GM12878 (cell line): ENCODE data around the gene CSH2. TPM values are rescaled to one million over a fixed set of nuclear protein-coding genes. Genes with fewer than 3 reads are reported as not detected.
"Not testable (repeated sequence)": the region's sequence is repeated elsewhere in the genome, so short reads cannot be mapped to it uniquely, and the experiment has no call there.

Source experiments
- ATAC-seq: fragments of 200-7000 bp; cut with Tn5 transposase; 3 replicates; pipeline ENCODE4 v1.9.1; 2020; ENCODE audit warnings: mild to moderate bottlenecking, moderate library complexity
- BruUV-seq: library from RNA; stranded (reverse); fragments of 400-500 nt; replicated peaks from 2 replicates; lab custom pipeline; 2021; lab: Mats Ljungman, UMichigan
- CTCF ChIA-PET: fragments of 300-600 bp; sonication (Branson Sonifier 250); formaldehyde crosslinking; extraction: SDS; loops from one replicate; lab custom pipeline; 2021; ENCODE audit warnings: inconsistent platforms; lab: Yijun Ruan, JAX
- POLR2A ChIA-PET: fragments of 350-600 bp; formaldehyde crosslinking; extraction: SDS; loops from one replicate; lab custom pipeline; 2021; ENCODE audit warnings: inconsistent platforms; lab: Charles Lee
- RAD21 ChIA-PET: fragments of 300-600 bp; sonication (Branson Sonifier 250); formaldehyde crosslinking; loops from one replicate; lab custom pipeline; 2023; ENCODE audit warnings: antibody characterized with exemption; ENCODE audit not compliant: unreplicated experiment; lab: Charles Lee
- SMC1A ChIA-PET: fragments of 300-600 bp; sonication (Branson Sonifier 250); formaldehyde crosslinking; loops from one replicate; lab custom pipeline; 2023; ENCODE audit not compliant: unreplicated experiment, uncharacterized antibody; lab: Charles Lee
- DNase-seq: peaks from one replicate; pipeline ENCODE4 v3.0.0-alpha.2; 2011; ENCODE audit warnings: low read depth, low spot score
- FAIRE-seq: peaks from 3 replicates; lab custom pipeline; 2011; peaks lifted over from hg19 to GRCh38; lab: Jason Lieb, UNC
- H2AFZ ChIP-seq: 2 replicates; pipeline ENCODE4 v1.6.0; 2011; ENCODE audit warnings: low read depth, low read length, control low read depth; ENCODE audit not compliant: control insufficient read depth
- H3K27ac ChIP-seq: 2 replicates; pipeline ENCODE4 v1.5.1; 2011; ENCODE audit warnings: control low read depth; ENCODE audit not compliant: control insufficient read depth, insufficient read depth
- H3K27me3 ChIP-seq, 2 experiments: replicated peaks in 1 of 2; 2 replicates each; pipeline versions ENCODE4 v1.6.0 to v1.6.1; 2011; ENCODE audit warnings: low read length in 1 of 2; ENCODE audit not compliant: control insufficient read depth in 2 of 2, insufficient read depth in 2 of 2
- H3K36me3 ChIP-seq, 2 experiments: 2 replicates each; pipeline ENCODE4 v1.5.1; 2011; ENCODE audit warnings: low read length in 1 of 2; ENCODE audit not compliant: control insufficient read depth in 2 of 2, insufficient read depth in 2 of 2
- H3K4me1 ChIP-seq: 2 replicates; pipeline ENCODE4 v1.6.1; 2011; ENCODE audit warnings: mild to moderate bottlenecking, low read length, moderate library complexity, mixed read lengths; ENCODE audit not compliant: control insufficient read depth, insufficient read depth
- H3K4me2 ChIP-seq: 2 replicates; pipeline ENCODE4 v1.6.0; 2011; ENCODE audit warnings: control low read depth; ENCODE audit not compliant: control insufficient read depth, insufficient read depth
- H3K4me3 ChIP-seq: fragments of 200-600 bp; sonication (generic); 2 replicates; pipeline ENCODE4 v1.5.1; 2016
- H3K79me2 ChIP-seq: 2 replicates; pipeline ENCODE4 v1.6.0; 2011; ENCODE audit warnings: low read length; ENCODE audit not compliant: control insufficient read depth, insufficient read depth
- H3K9ac ChIP-seq: 2 replicates; pipeline ENCODE4 v1.8.0; 2011; ENCODE audit warnings: low read length, control low read depth, mixed read lengths; ENCODE audit not compliant: control insufficient read depth, insufficient read depth
- H3K9me3 ChIP-seq: replicated peaks from 3 replicates; pipeline ENCODE4 v1.5.1; 2011; ENCODE audit warnings: mild to moderate bottlenecking, low read length; ENCODE audit not compliant: control insufficient read depth, insufficient read depth
- H4K20me1 ChIP-seq: 2 replicates; pipeline ENCODE4 v1.6.0; 2011; ENCODE audit not compliant: control insufficient read depth, insufficient read depth
- IKZF2 ChIP-seq, 2 experiments: fragments of 450-650 bp; IDR thresholded peaks; 2 replicates each; pipeline ENCODE4 v1.6.1; 2017; ENCODE audit warnings: mild to moderate bottlenecking in 2 of 2, moderate library complexity in 2 of 2
- KDM1A ChIP-seq: fragments of 200-600 bp; sonication (generic); IDR thresholded peaks from 2 replicates; pipeline ENCODE4 v1.6.1; 2016; ENCODE audit warnings: borderline replicate concordance
- MEF2B ChIP-seq: fragments of 450-650 bp; IDR thresholded peaks from 2 replicates; pipeline ENCODE4 v1.6.1; 2018; ENCODE audit warnings: mild to moderate bottlenecking, moderate library complexity; ENCODE audit not compliant: partially characterized antibody, poor library complexity, severe bottlenecking
- NBN ChIP-seq: fragments of 450-650 bp; IDR thresholded peaks from 2 replicates; pipeline ENCODE4 v1.6.1; 2016
- PML ChIP-seq: IDR thresholded peaks from 2 replicates; pipeline ENCODE4 v1.6.1; 2012; ENCODE audit warnings: low read length, inconsistent platforms
- POLR2A ChIP-seq: IDR thresholded peaks from 2 replicates; pipeline ENCODE4 v1.6.1; 2011; ENCODE audit warnings: low read depth, mild to moderate bottlenecking, low read length
- POLR2AphosphoS5 ChIP-seq: IDR thresholded peaks from 2 replicates; pipeline ENCODE4 v1.6.1; 2011; ENCODE audit warnings: mild to moderate bottlenecking, low read length, inconsistent platforms
- TAF1 ChIP-seq: IDR thresholded peaks from 2 replicates; pipeline ENCODE4 v1.6.1; 2011; ENCODE audit warnings: mild to moderate bottlenecking, low read depth, low read length, borderline replicate concordance
- TCF12 ChIP-seq: IDR thresholded peaks from 2 replicates; pipeline ENCODE4 v1.6.1; 2011; ENCODE audit warnings: low read depth, mild to moderate bottlenecking, low read length
- TCF3 ChIP-seq: IDR thresholded peaks from 2 replicates; pipeline ENCODE4 v1.6.1; 2012; ENCODE audit warnings: low read depth, mild to moderate bottlenecking, low read length, borderline replicate concordance; ENCODE audit not compliant: insufficient read depth
- ZNF24 ChIP-seq: fragments of 450-650 bp; IDR thresholded peaks from 2 replicates; pipeline ENCODE4 v1.6.1; 2017; ENCODE audit warnings: antibody characterized with exemption, mild to moderate bottlenecking
- ZNF384 ChIP-seq: IDR thresholded peaks from 2 replicates; pipeline ENCODE4 v1.6.1; 2012; ENCODE audit warnings: low read depth, mild to moderate bottlenecking, low read length, improper control_type of control experiment, borderline replicate concordance
- WGBS: methylation state at CpG from one replicate; pipeline ENCODE4 v1.1.6; 2016; ENCODE audit warnings: low lambda C conversion rate; ENCODE audit not compliant: insufficient replicate concordance, insufficient coverage; ENCODE audit errors: missing lambda C conversion rate; 5-methylcytosine and 5-hydroxymethylcytosine counted together
- in situ Hi-C: fragments of 300-500 bp; cut with MboI; formaldehyde crosslinking; loops from 9 replicates; pipeline ENCODE4 v1.14.3; 2018; ENCODE audit warnings: mixed read lengths
- intact Hi-C: fragments of 100-400 bp; cut with micrococcal nuclease; formaldehyde crosslinking; loops from one replicate; pipeline ENCODE4 v1.14.2; 2022; ENCODE audit not compliant: unreplicated experiment
- polyA plus RNA-seq, 11 experiments: library from polyadenylated mRNA; depleted of rRNA in 4 of 11; unstranded in 6 of 11; stranded (reverse) in 5 of 11; fragments of >200 nt; fragmentation: Nextera tagmentation in 4 of 11; fragmentation: Illumina TruSeq in 1 of 11; extraction: Ambion mirVana in 4 of 11; extraction: Trizol in 1 of 11; gene quantifications; 1 replicate in 1 of 11; 2 replicates in 10 of 11; pipeline versions ENCODE4 v1.2.1 to v1.2.3, GENCODE V29; 2011 to 2016; ENCODE audit warnings: inconsistent platforms in 2 of 11, missing spikeins in 2 of 11, low read depth in 1 of 11
- total RNA-seq, 4 experiments: library from RNA; depleted of rRNA in 3 of 4; stranded (reverse); fragments of >200 nt in 3 of 4; fragmentation: Illumina TruSeq in 1 of 4; extraction: Trizol in 1 of 4; gene quantifications; 2 replicates each; pipeline versions ENCODE4 v1.2.1 to v1.2.3, GENCODE V29; 2013 to 2021
- TF ChIP-seq, protein P1 (sequence below): fragments of 450-650 bp; IDR thresholded peaks from 2 replicates; pipeline ENCODE4 v1.6.1; 2016; ENCODE audit warnings: mild to moderate bottlenecking, moderate library complexity, borderline replicate concordance
- TF ChIP-seq, protein P2 (sequence below): fragments of 450-650 bp; IDR thresholded peaks from 2 replicates; pipeline ENCODE4 v1.6.1; 2016; ENCODE audit warnings: mild to moderate bottlenecking
- TF ChIP-seq, protein P3 (sequence below): fragments of 450-650 bp; IDR thresholded peaks from 2 replicates; pipeline ENCODE4 v1.6.1; 2018; ENCODE audit warnings: mild to moderate bottlenecking, low read depth, moderate library complexity; ENCODE audit not compliant: partially characterized antibody

The CSH2 gene
- total and polyA plus RNA-seq, 10 of the 15 experiments (the other 5 are each of a cell fraction or from before 2014, with no cell fraction given) = not detected

DNA sequence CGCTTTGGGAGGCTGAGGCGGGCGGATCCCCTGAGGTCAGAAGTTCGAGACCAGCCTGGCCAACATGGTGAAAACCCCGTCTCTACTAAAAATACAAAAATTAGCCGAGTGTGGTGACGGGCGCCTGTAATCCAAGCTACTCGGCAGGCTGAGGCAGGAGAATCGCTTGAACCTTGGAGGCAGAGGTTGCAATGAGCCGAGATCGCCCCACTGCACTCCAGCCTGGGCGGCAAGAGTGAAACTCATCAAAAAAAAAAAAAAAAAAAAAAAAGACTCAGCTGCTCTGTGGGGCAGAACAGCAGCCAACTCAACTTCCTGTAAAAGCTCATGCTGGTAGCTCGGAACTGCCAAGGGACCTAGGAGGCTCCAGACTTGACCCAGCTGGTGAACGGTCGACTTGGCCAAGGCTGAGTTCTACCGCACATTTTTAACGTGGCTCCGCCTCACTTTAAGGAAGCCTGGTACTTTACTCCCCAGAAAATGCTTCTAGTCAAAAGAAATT is 30.0 kb downstream of the CSH2 start:
- Histone ChIP-seq H2AFZ (peak overlapping the region; percentile 84), H3K4me1 (peaks cover 22% of the 10 kb centered on the region), H3K79me2 (peaks cover 41% of the 10 kb centered on the region), H3K27ac (peak overlapping the region; percentile 80), H3K9ac (peak overlapping the region; percentile 83), H3K4me2 (peak overlapping the region; percentile 86), H3K4me3 (peak overlapping the region; percentile 86)
- not testable (repeated sequence) for H4K20me1 ChIP-seq, H3K36me3 ChIP-seq, H3K9me3 ChIP-seq, H3K27me3 ChIP-seq
- WGBS = 1% methylated on average over 18 of the region's 19 CpGs
- ChIA-PET CTCF (interaction anchor here (0.6 to 7.0 kb wide), 11 partner anchors 13 to 414 kb away, joined by 3 to 51 read pairs (median 4); no protein-coding TSS in a partner anchor), SMC1A (interaction anchor here (0.5 to 2.0 kb wide), 4 partner anchors 15 to 286 kb away, joined by 3 to 8 read pairs (median 4); no protein-coding TSS in a partner anchor), RAD21 (interaction anchor here (0.6 to 1.2 kb wide), 6 partner anchors 85 to 231 kb away, joined by 3 to 8 read pairs (median 4); partner anchors contain the start of gene MAP3K3), POLR2A (interaction anchor here (0.6 to 3.5 kb wide), 27 partner anchors 9 to 1074 kb away, joined by 3 to 24 read pairs (median 4); partner anchors contain the start of genes CCDC47, DDX42, FTSJ3 and MAP3K3)
- peak; percentile 23 for FAIRE-seq
- peak; percentile 53 for DNase-seq
- in situ Hi-C loops = loop anchor here (10.0 to 25.0 kb wide), 2 partner anchors 406 to 661 kb away; partner anchors contain the start of genes CEP95, CYB561 and DDX5
- intact Hi-C loops = loop anchor here (2.0 to 5.0 kb wide), 3 partner anchors 71 to 146 kb away; partner anchors contain the start of genes CCDC47, DDX42 and STRADA
- BruUV-seq = TSS peak; percentile 95
- ATAC-seq = peak; percentile 59
- TF ChIP-seq MEF2B (peak; percentile 7), POLR2AphosphoS5 (peak; percentile 68), TAF1 (peak; percentile 77), IKZF2 (IDR thresholded peaks at IDR 0.05) (peak in 1 of 2 experiments; percentile 17; a peak in 1 of 4 replicates), ZNF384 (peak; percentile 87), TCF12 (peak; percentile 52; the same call in 1 of the 2 replicates), NBN (peak; percentile 36; the same call in 1 of the 2 replicates), POLR2A (peak; percentile 68), KDM1A (0 out of 2 replicates have a peak, but pooled peaks have one; percentile 30), ZNF24 (peak; percentile 52; the same call in 1 of the 2 replicates), PML (peak; percentile 54; the same call in 1 of the 2 replicates), TCF3 (0 out of 2 replicates have a peak, but pooled peaks have one; percentile 40)
- TF ChIP-seq, protein P1, sequence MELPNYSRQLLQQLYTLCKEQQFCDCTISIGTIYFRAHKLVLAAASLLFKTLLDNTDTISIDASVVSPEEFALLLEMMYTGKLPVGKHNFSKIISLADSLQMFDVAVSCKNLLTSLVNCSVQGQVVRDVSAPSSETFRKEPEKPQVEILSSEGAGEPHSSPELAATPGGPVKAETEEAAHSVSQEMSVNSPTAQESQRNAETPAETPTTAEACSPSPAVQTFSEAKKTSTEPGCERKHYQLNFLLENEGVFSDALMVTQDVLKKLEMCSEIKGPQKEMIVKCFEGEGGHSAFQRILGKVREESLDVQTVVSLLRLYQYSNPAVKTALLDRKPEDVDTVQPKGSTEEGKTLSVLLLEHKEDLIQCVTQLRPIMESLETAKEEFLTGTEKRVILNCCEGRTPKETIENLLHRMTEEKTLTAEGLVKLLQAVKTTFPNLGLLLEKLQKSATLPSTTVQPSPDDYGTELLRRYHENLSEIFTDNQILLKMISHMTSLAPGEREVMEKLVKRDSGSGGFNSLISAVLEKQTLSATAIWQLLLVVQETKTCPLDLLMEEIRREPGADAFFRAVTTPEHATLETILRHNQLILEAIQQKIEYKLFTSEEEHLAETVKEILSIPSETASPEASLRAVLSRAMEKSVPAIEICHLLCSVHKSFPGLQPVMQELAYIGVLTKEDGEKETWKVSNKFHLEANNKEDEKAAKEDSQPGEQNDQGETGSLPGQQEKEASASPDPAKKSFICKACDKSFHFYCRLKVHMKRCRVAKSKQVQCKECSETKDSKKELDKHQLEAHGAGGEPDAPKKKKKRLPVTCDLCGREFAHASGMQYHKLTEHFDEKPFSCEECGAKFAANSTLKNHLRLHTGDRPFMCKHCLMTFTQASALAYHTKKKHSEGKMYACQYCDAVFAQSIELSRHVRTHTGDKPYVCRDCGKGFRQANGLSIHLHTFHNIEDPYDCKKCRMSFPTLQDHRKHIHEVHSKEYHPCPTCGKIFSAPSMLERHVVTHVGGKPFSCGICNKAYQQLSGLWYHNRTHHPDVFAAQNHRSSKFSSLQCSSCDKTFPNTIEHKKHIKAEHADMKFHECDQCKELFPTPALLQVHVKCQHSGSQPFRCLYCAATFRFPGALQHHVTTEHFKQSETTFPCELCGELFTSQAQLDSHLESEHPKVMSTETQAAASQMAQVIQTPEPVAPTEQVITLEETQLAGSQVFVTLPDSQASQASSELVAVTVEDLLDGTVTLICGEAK = 0 out of 2 replicates have a peak, but pooled peaks have one; percentile 2
- TF ChIP-seq, protein P2, sequence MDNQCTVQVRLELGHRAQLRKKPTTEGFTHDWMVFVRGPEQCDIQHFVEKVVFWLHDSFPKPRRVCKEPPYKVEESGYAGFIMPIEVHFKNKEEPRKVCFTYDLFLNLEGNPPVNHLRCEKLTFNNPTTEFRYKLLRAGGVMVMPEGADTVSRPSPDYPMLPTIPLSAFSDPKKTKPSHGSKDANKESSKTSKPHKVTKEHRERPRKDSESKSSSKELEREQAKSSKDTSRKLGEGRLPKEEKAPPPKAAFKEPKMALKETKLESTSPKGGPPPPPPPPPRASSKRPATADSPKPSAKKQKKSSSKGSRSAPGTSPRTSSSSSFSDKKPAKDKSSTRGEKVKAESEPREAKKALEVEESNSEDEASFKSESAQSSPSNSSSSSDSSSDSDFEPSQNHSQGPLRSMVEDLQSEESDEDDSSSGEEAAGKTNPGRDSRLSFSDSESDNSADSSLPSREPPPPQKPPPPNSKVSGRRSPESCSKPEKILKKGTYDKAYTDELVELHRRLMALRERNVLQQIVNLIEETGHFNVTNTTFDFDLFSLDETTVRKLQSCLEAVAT = peak; percentile 45; the same call in 1 of the 2 replicates
- TF ChIP-seq, protein P3, sequence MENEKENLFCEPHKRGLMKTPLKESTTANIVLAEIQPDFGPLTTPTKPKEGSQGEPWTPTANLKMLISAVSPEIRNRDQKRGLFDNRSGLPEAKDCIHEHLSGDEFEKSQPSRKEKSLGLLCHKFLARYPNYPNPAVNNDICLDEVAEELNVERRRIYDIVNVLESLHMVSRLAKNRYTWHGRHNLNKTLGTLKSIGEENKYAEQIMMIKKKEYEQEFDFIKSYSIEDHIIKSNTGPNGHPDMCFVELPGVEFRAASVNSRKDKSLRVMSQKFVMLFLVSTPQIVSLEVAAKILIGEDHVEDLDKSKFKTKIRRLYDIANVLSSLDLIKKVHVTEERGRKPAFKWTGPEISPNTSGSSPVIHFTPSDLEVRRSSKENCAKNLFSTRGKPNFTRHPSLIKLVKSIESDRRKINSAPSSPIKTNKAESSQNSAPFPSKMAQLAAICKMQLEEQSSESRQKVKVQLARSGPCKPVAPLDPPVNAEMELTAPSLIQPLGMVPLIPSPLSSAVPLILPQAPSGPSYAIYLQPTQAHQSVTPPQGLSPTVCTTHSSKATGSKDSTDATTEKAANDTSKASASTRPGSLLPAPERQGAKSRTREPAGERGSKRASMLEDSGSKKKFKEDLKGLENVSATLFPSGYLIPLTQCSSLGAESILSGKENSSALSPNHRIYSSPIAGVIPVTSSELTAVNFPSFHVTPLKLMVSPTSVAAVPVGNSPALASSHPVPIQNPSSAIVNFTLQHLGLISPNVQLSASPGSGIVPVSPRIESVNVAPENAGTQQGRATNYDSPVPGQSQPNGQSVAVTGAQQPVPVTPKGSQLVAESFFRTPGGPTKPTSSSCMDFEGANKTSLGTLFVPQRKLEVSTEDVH = peak; percentile 25
